ENCODE measurements around the gene BANP.
A peak's percentile ranks its signal among the peaks of the same experiment; 100 is the strongest.

Gene BANP

GRCh38 chr16:87957296-87958094 is 6.3 kb downstream of the BANP start:
- Histone ChIP-seq H3K27ac (ENCODE audit: insufficient read depth, low read length, poor library complexity, severe bottlenecking) (peak overlapping the region; percentile 69), H3K36me3 (ENCODE audit: control insufficient read depth, insufficient read depth, low read length) (no peaks in the 10 kb centered on the region), H3K4me1 (ENCODE audit: control insufficient read depth, insufficient read depth, low read length, poor library complexity, severe bottlenecking) (peaks cover 34% of the 10 kb centered on the region), H3K9me3 (ENCODE audit: control insufficient read depth, low read length) (no peaks in the 10 kb centered on the region), H3K4me3 (ENCODE audit: insufficient read depth, low read depth, low read length, poor library complexity, severe bottlenecking) (no peak overlapping the region), H3K27me3 (replicated peaks; ENCODE audit: control insufficient read depth, insufficient read depth, low read length, poor library complexity, severe bottlenecking) (no peaks in the 10 kb centered on the region)
- no peak for DNase-seq

GRCh38 chr16:87958632-87959031 is 7.4 kb downstream of the BANP start:
- peaks cover 30% of the 10 kb centered on the region for H3K4me1 ChIP-seq (ENCODE audit: control insufficient read depth, insufficient read depth, low read length, poor library complexity, severe bottlenecking)
- no peak overlapping the region for H3K27ac ChIP-seq (ENCODE audit: insufficient read depth, low read length, poor library complexity, severe bottlenecking)
- no peaks in the 10 kb centered on the region for H3K9me3 ChIP-seq (ENCODE audit: control insufficient read depth, low read length)
- no peak overlapping the region for H3K4me3 ChIP-seq (ENCODE audit: insufficient read depth, low read depth, low read length, poor library complexity, severe bottlenecking)
- no peaks in the 10 kb centered on the region for H3K27me3 ChIP-seq (replicated peaks; ENCODE audit: control insufficient read depth, insufficient read depth, low read length, poor library complexity, severe bottlenecking)
- no peaks in the 10 kb centered on the region for H3K36me3 ChIP-seq (ENCODE audit: control insufficient read depth, insufficient read depth, low read length)
- DNase-seq, result no peak

GRCh38 chr16:87959391-87959990 is 8.3 kb downstream of the BANP start:
- no peak overlapping the region for H3K27ac ChIP-seq (ENCODE audit: insufficient read depth, low read length, poor library complexity, severe bottlenecking)
- H3K4me3 ChIP-seq (ENCODE audit: insufficient read depth, low read depth, low read length, poor library complexity, severe bottlenecking), result no peak overlapping the region
- H3K9me3 ChIP-seq (ENCODE audit: control insufficient read depth, low read length), result no peaks in the 10 kb centered on the region
- no peaks in the 10 kb centered on the region for H3K36me3 ChIP-seq (ENCODE audit: control insufficient read depth, insufficient read depth, low read length)
- no peak for DNase-seq
- H3K4me1 ChIP-seq (ENCODE audit: control insufficient read depth, insufficient read depth, low read length, poor library complexity, severe bottlenecking), result peaks cover 33% of the 10 kb centered on the region
- no peaks in the 10 kb centered on the region for H3K27me3 ChIP-seq (replicated peaks; ENCODE audit: control insufficient read depth, insufficient read depth, low read length, poor library complexity, severe bottlenecking)

- DNase-seq, result no peak
- Histone ChIP-seq H3K9me3 (ENCODE audit: control insufficient read depth, low read length) (no peaks in the 10 kb centered on the region), H3K27ac (ENCODE audit: insufficient read depth, low read length, poor library complexity, severe bottlenecking) (no peak overlapping the region), H3K27me3 (replicated peaks; ENCODE audit: control insufficient read depth, insufficient read depth, low read length, poor library complexity, severe bottlenecking) (no peaks in the 10 kb centered on the region), H3K4me3 (ENCODE audit: insufficient read depth, low read depth, low read length, poor library complexity, severe bottlenecking) (no peak overlapping the region), H3K36me3 (ENCODE audit: control insufficient read depth, insufficient read depth, low read length) (no peaks in the 10 kb centered on the region), H3K4me1 (ENCODE audit: control insufficient read depth, insufficient read depth, low read length, poor library complexity, severe bottlenecking) (peaks cover 26% of the 10 kb centered on the region)
Observed at GRCh38 chr16:87960296-87960695, 9.1 kb downstream of the BANP start.

- Histone ChIP-seq H3K27me3 (replicated peaks; ENCODE audit: control insufficient read depth, insufficient read depth, low read length, poor library complexity, severe bottlenecking) (no peaks in the 10 kb centered on the region), H3K36me3 (ENCODE audit: control insufficient read depth, insufficient read depth, low read length) (no peaks in the 10 kb centered on the region), H3K9me3 (ENCODE audit: control insufficient read depth, low read length) (no peaks in the 10 kb centered on the region), H3K4me1 (ENCODE audit: control insufficient read depth, insufficient read depth, low read length, poor library complexity, severe bottlenecking) (peaks cover 20% of the 10 kb centered on the region), H3K4me3 (ENCODE audit: insufficient read depth, low read depth, low read length, poor library complexity, severe bottlenecking) (no peak overlapping the region), H3K27ac (ENCODE audit: insufficient read depth, low read length, poor library complexity, severe bottlenecking) (no peak overlapping the region)
- no peak for DNase-seq
Observed at GRCh38 chr16:87960852-87961251, 9.6 kb downstream of the BANP start.

- Histone ChIP-seq H3K27me3 (replicated peaks; ENCODE audit: control insufficient read depth, insufficient read depth, low read length, poor library complexity, severe bottlenecking) (no peaks in the 10 kb centered on the region), H3K9me3 (ENCODE audit: control insufficient read depth, low read length) (no peaks in the 10 kb centered on the region), H3K36me3 (ENCODE audit: control insufficient read depth, insufficient read depth, low read length) (no peaks in the 10 kb centered on the region), H3K27ac (ENCODE audit: insufficient read depth, low read length, poor library complexity, severe bottlenecking) (no peak overlapping the region), H3K4me3 (ENCODE audit: insufficient read depth, low read depth, low read length, poor library complexity, severe bottlenecking) (no peak overlapping the region), H3K4me1 (ENCODE audit: control insufficient read depth, insufficient read depth, low read length, poor library complexity, severe bottlenecking) (peaks cover 13% of the 10 kb centered on the region)
- DNase-seq, result no peak
Observed at GRCh38 chr16:87961623-87962022, 10.4 kb downstream of the BANP start.

- H3K27me3 ChIP-seq (replicated peaks; ENCODE audit: control insufficient read depth, insufficient read depth, low read length, poor library complexity, severe bottlenecking), result no peaks in the 10 kb centered on the region
- H3K9me3 ChIP-seq (ENCODE audit: control insufficient read depth, low read length), result no peaks in the 10 kb centered on the region
- H3K36me3 ChIP-seq (ENCODE audit: control insufficient read depth, insufficient read depth, low read length), result no peaks in the 10 kb centered on the region
- peak; percentile 17 to 52 (median 35) for DNase-seq
- H3K4me3 ChIP-seq (ENCODE audit: insufficient read depth, low read depth, low read length, poor library complexity, severe bottlenecking), result no peak overlapping the region
- peaks cover 4% of the 10 kb centered on the region for H3K4me1 ChIP-seq (ENCODE audit: control insufficient read depth, insufficient read depth, low read length, poor library complexity, severe bottlenecking)
- peak overlapping the region; percentile 34 for H3K27ac ChIP-seq (ENCODE audit: insufficient read depth, low read length, poor library complexity, severe bottlenecking)
Observed at GRCh38 chr16:87963400-87963799, 12.2 kb downstream of the BANP start.

- Histone ChIP-seq H3K9me3 (ENCODE audit: control insufficient read depth, low read length) (no peaks in the 10 kb centered on the region), H3K4me1 (ENCODE audit: control insufficient read depth, insufficient read depth, low read length, poor library complexity, severe bottlenecking) (peaks cover 4% of the 10 kb centered on the region), H3K27ac (ENCODE audit: insufficient read depth, low read length, poor library complexity, severe bottlenecking) (peak overlapping the region; percentile 9), H3K27me3 (replicated peaks; ENCODE audit: control insufficient read depth, insufficient read depth, low read length, poor library complexity, severe bottlenecking) (no peaks in the 10 kb centered on the region), H3K36me3 (ENCODE audit: control insufficient read depth, insufficient read depth, low read length) (no peaks in the 10 kb centered on the region), H3K4me3 (ENCODE audit: insufficient read depth, low read depth, low read length, poor library complexity, severe bottlenecking) (no peak overlapping the region)
- DNase-seq, result no peak
Observed at GRCh38 chr16:87964049-87964659, 12.9 kb downstream of the BANP start.

- H3K9me3 ChIP-seq (ENCODE audit: control insufficient read depth, low read length), result no peaks in the 10 kb centered on the region
- H3K36me3 ChIP-seq (ENCODE audit: control insufficient read depth, insufficient read depth, low read length), result no peaks in the 10 kb centered on the region
- no peak overlapping the region for H3K27ac ChIP-seq (ENCODE audit: insufficient read depth, low read length, poor library complexity, severe bottlenecking)
- DNase-seq, result no peak
- peaks cover 4% of the 10 kb centered on the region for H3K4me1 ChIP-seq (ENCODE audit: control insufficient read depth, insufficient read depth, low read length, poor library complexity, severe bottlenecking)
- H3K4me3 ChIP-seq (ENCODE audit: insufficient read depth, low read depth, low read length, poor library complexity, severe bottlenecking), result no peak overlapping the region
- no peaks in the 10 kb centered on the region for H3K27me3 ChIP-seq (replicated peaks; ENCODE audit: control insufficient read depth, insufficient read depth, low read length, poor library complexity, severe bottlenecking)
Observed at GRCh38 chr16:87965417-87965816, 14.2 kb downstream of the BANP start.

- no peak overlapping the region for H3K27ac ChIP-seq (ENCODE audit: insufficient read depth, low read length, poor library complexity, severe bottlenecking)
- H3K9me3 ChIP-seq (ENCODE audit: control insufficient read depth, low read length), result no peaks in the 10 kb centered on the region
- H3K4me3 ChIP-seq (ENCODE audit: insufficient read depth, low read depth, low read length, poor library complexity, severe bottlenecking), result no peak overlapping the region
- no peaks in the 10 kb centered on the region for H3K27me3 ChIP-seq (replicated peaks; ENCODE audit: control insufficient read depth, insufficient read depth, low read length, poor library complexity, severe bottlenecking)
- peaks cover 3% of the 10 kb centered on the region for H3K36me3 ChIP-seq (ENCODE audit: control insufficient read depth, insufficient read depth, low read length)
- no peak for DNase-seq
- peaks cover 4% of the 10 kb centered on the region for H3K4me1 ChIP-seq (ENCODE audit: control insufficient read depth, insufficient read depth, low read length, poor library complexity, severe bottlenecking)
Observed at GRCh38 chr16:87966064-87966645, 14.9 kb downstream of the BANP start.

All from effector memory CD4-positive, alpha-beta T cell (primary cell).